AG04450 (cell line): ENCODE results near the gene ARNT2. TPM values are rescaled to one million over a fixed set of nuclear protein-coding genes. Genes with fewer than 3 reads are reported as not detected.
A peak's percentile ranks its signal among the peaks of the same experiment; 100 is the strongest.

Source experiments
- CTCF ChIA-PET: fragments of 300-600, 350-600 bp; formaldehyde crosslinking; extraction: SDS; loops from one replicate; lab custom pipeline; 2022; ENCODE audit warnings: antibody characterized with exemption, inconsistent platforms; lab: Charles Lee
- POLR2A ChIA-PET: fragments of 350-600 bp; formaldehyde crosslinking; extraction: SDS; loops from one replicate; lab custom pipeline; 2021; ENCODE audit warnings: antibody characterized with exemption, inconsistent platforms; lab: Yijun Ruan, JAX
- DNase-seq: peaks from one replicate; pipeline ENCODE4 v3.0.0-alpha.2; 2011; ENCODE audit warnings: low read depth, low spot score
- H3K27ac ChIP-seq: one replicate; pipeline ENCODE4 v1.5.1; 2012; ENCODE audit warnings: low read depth, low read length, control low read depth
- H3K27me3 ChIP-seq: one replicate; pipeline ENCODE4 v1.6.0; 2012; ENCODE audit warnings: low read length; ENCODE audit not compliant: control insufficient read depth, insufficient read depth
- H3K4me3 ChIP-seq: 2 replicates; pipeline ENCODE4 v1.5.1; 2011; ENCODE audit warnings: mild to moderate bottlenecking, low read depth, low read length, control low read depth
- H3K9me3 ChIP-seq: 2 replicates; pipeline ENCODE4 v1.5.1; 2012; ENCODE audit warnings: low read length; ENCODE audit not compliant: control insufficient read depth, insufficient read depth
- polyA minus RNA-seq: library from RNA; depleted of rRNA, polyadenylated mRNA; stranded (reverse); fragments of >200 nt; gene quantifications from 2 replicates; pipeline ENCODE4 v1.2.3, GENCODE V29; 2011; rRNA and poly(A)+ RNA removed
- polyA plus RNA-seq: library from polyadenylated mRNA; depleted of rRNA; stranded (reverse); fragments of >200 nt; gene quantifications from 2 replicates; pipeline ENCODE4 v1.2.3, GENCODE V29; 2011; rRNA removed
- TF ChIP-seq, protein P1 (sequence below): IDR thresholded peaks from 2 replicates; pipeline ENCODE4 v1.5.1; 2011; ENCODE audit warnings: low read depth, low read length, control low read depth, inconsistent platforms

ARNT2 gene
- polyA plus RNA-seq (36.8 and 42.8 TPM in 2 replicates), polyA minus RNA-seq (51.6 and 62.0 TPM in 2 replicates)

DNA sequence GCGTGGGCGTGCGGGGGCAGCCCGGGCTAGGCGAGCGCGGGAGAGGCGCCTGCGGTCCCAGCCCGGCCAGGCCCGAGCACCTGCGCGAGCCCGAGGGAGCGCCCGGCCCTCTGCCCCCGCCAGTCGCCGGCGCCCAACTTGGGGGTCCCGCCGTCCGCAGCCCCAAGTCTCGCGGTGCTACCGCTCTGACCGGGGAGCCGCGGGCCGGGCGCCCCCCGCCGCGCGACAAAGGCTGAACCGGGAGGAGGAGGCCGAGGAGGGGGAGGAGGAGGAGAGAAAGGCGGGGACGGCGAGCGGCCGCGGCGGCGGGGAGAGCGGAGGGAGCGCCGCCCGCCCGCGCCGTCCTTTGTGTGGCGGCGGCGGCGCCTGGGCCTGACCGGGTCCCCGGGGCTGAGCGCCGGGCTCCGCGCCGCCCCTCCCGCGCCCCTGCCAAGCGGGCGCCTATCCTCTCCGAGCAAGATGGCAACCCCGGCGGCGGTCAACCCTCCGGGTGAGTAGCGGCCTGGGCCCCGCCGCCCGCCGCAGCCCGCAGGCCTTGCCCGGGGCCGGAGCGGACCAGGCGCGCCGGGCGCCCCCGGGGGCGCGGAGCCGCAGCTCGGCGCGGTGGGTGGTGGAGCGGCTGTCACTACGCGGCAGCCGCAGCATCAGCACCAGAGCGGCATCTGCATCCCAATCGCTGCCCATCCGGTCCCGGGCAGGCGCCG is at the start of gene ARNT2:
Gene ARNT2, plus strand, starts transcription at position 326 of the 704 bp plus-strand sequence. Its CDS starts 134 bp downstream, at position 460.
- CTCF ChIA-PET, result interaction anchor here (1.1 to 1.4 kb wide), 2 partner anchors 15 to 375 kb away, joined by 3 to 5 read pairs; partner anchors contain the start of gene CEMIP
- peak within 1 kb of the TSS; percentile 21 for H3K27ac ChIP-seq
- TF ChIP-seq, protein P1, sequence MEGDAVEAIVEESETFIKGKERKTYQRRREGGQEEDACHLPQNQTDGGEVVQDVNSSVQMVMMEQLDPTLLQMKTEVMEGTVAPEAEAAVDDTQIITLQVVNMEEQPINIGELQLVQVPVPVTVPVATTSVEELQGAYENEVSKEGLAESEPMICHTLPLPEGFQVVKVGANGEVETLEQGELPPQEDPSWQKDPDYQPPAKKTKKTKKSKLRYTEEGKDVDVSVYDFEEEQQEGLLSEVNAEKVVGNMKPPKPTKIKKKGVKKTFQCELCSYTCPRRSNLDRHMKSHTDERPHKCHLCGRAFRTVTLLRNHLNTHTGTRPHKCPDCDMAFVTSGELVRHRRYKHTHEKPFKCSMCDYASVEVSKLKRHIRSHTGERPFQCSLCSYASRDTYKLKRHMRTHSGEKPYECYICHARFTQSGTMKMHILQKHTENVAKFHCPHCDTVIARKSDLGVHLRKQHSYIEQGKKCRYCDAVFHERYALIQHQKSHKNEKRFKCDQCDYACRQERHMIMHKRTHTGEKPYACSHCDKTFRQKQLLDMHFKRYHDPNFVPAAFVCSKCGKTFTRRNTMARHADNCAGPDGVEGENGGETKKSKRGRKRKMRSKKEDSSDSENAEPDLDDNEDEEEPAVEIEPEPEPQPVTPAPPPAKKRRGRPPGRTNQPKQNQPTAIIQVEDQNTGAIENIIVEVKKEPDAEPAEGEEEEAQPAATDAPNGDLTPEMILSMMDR, result no peak

DNA sequence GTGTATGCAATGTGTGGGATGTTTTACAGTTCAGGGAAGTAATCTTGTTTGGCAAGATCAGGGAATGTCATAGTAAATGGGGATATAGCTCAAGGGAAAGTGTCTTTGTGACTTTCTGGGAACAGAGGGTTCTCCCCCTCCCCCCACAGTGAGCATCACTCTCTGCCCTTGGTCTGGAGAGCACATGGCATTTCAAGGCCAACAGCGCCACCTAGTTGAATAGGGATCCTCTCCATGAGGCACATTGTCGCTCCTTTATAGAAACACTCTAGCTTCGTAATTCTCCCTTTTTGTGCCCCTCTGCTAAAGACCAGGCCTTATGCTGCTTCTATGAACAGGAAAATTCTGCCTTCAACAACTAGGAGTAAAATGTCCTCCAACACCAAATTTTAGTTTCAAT is 37.1 kb upstream of the ARNT2 start:
- no peak for DNase-seq
- no peak overlapping the region for H3K27ac ChIP-seq
- peaks cover 17% of the 10 kb centered on the region for H3K9me3 ChIP-seq
- TF ChIP-seq, protein P1, result peak; percentile 9; the same call in 1 of the 2 replicates
- ChIA-PET CTCF (no interaction called here), POLR2A (no interaction called here)
- peaks cover 11% of the 10 kb centered on the region for H3K27me3 ChIP-seq
- no peak overlapping the region for H3K4me3 ChIP-seq

More for the DNA sequence above, at the start of gene ARNT2:
- H3K9me3 ChIP-seq, result no peaks in the 10 kb centered on the region
- H3K27me3 ChIP-seq, result no peaks in the 10 kb centered on the region
- POLR2A ChIA-PET, result interaction anchor here (0.8 to 1.0 kb wide), 2 partner anchors 61 to 478 kb away, joined by 3 read pairs; no protein-coding TSS in a partner anchor
- DNase-seq, result no peak
- H3K4me3 ChIP-seq, result peak within 1 kb of the TSS; percentile 69

DNA sequence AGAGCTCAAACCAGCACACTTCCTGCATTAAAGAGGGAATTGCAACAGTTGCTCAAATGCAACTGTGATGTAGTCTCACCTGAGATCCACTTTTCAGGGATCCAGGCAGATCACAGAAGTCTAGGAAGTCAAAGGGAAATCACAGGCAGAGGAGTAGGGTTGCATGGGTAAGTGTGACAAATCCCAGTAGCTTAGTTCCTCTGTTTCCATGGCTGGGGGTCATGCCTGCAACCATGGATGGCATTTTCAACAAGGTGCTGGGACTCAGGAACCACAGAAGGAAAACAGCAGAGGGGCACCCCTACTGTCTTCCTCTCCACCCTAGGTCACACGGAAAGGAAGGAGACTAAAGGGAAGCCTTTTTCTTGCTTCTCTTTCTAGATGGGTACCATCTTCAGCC is 36.5 kb upstream of the ARNT2 start:
- TF ChIP-seq, protein P1, result no peak
- no peak overlapping the region for H3K4me3 ChIP-seq
- CTCF ChIA-PET, result no interaction called here
- H3K9me3 ChIP-seq, result peaks cover 17% of the 10 kb centered on the region
- H3K27me3 ChIP-seq, result peaks cover 11% of the 10 kb centered on the region
- no peak overlapping the region for H3K27ac ChIP-seq
- POLR2A ChIA-PET, result no interaction called here
- no peak for DNase-seq

DNA sequence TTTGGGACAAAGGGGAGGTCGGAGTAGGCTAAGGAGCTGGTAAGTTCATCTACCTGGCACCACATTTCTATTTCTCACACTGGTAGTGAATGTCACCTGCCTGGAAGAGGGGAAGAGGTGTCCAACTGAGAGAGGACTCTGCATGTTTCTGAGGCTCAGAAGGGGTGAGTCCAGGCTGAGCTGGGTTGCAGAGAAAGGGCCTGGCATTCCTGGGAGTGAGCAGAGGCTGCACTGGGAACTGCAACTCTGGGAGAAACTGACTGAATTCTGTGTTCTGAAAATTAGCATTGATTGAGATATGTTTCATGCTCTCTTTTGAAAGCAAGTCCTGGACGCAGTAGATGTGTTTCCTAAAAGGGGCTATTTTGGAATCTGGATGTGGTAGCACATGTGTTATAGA is 32.3 kb upstream of the ARNT2 start:
- POLR2A ChIA-PET, result no interaction called here
- DNase-seq, result no peak
- CTCF ChIA-PET, result no interaction called here
- TF ChIP-seq, protein P1, result no peak
- Histone ChIP-seq H3K27me3 (peaks cover 17% of the 10 kb centered on the region), H3K9me3 (peaks cover 15% of the 10 kb centered on the region), H3K4me3 (no peak overlapping the region), H3K27ac (no peak overlapping the region)

DNA sequence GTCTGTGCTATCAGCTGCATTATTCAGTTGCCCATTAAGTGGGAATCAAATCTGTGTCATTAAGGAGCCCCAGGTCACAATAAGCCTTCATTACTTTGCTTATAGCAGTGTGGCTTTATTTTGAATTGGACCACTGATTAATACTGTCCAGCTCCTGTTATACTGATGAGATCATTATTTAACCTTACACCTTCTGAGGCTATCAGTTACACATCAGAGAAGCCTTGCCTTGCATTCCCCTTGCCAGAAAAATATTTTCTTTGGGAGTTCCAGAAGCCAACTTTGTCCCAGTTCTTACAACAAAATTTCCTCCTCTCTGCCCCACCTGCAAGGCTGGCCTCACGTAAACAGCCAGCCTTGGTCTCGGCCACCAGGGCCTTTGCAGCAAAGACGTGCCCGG is 29.7 kb upstream of the ARNT2 start:
- DNase-seq, result no peak
- H3K27ac ChIP-seq, result no peak overlapping the region
- H3K27me3 ChIP-seq, result peaks cover 23% of the 10 kb centered on the region
- ChIA-PET CTCF (no interaction called here), POLR2A (no interaction called here)
- no peaks in the 10 kb centered on the region for H3K9me3 ChIP-seq
- H3K4me3 ChIP-seq, result no peak overlapping the region
- TF ChIP-seq, protein P1, result no peak
